HG03571 (cell line): ENCODE data around the gene ADGRF1.
"Not testable (repeated sequence)": the region's sequence is repeated elsewhere in the genome, so short reads cannot be mapped to it uniquely, and the experiment has no call there.

Experiments
- ATAC-seq: cut with Tn5 transposase; IDR thresholded peaks from one replicate; pipeline ENCODE4 v1.9.1; 2021; ENCODE audit not compliant: unreplicated experiment

ADGRF1 gene

DNA sequence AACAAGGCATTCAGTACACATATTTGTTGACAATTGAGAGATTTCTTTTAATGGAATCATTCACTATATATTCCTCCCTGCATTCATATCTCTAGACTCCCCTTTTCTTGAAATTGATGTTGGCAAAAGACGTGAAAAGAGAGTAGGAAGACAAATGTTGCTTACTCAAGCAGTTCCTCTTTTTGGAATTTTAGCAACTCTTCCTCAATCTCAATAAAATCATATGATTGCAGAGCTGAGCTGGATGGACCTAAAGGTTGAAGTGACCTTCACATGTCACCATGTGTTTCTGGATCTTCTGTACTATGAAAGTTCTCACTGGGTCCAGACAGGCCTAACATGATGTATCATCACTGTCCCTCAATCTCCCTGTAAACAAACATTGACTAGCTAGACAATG is 18.6 kb downstream of the ADGRF1 start:
- ATAC-seq = no peak

DNA sequence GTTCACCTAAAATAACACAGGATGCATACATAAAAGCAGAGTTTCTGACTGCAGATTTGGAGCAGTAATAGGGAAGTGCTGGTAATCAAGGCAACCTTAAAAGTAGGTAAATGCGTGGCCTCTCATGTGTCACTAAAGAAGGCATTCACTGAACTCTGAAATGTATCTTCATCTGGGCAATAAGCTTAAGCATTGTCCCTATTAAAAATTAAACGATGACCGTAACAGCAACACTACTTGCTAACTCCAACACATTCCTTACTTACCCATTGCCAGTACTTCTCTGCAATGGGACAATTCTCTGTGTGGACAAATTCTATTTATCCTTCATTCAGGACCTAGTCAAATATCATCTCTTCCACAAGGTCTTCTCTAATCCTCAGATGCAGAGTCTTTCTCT is 19.9 kb downstream of the ADGRF1 start:
- ATAC-seq = no peak

DNA sequence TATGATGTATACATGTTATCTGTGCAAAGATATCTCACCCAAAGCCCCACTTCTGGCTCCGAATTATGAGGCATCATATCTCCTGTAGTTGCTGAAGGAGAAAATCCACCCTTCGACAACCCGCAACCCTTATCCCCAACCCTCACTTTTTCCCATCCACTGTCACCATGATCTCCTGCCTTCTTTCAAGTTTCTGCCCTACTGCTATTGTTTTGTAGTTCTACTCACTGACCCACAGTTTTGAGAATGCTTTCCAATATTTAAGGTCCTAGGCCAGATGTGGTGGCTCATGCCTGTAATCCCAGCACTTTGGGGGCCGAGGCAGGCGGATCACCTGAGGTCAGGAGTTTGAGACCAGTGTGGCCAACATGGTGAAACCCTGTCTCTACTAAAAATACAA is 22.2 kb downstream of the ADGRF1 start:
- ATAC-seq = no peak

DNA sequence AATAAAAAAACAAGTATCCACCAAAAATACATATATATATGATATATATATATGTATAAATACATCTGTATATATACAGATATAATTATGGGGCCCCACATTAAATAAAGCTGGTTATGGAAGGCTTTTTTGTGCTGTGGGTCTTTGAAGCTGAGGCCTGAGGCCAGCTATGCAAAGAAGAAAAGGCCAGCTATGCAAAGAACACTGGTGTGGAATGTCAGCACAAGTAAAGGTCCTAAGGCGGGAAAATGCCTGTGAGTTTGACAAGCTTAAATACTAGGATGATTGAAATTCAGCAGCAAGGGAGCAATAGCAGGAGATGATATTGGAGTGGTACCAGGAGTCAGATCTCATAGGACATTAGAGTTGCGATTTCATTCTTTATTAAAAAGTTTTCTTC is 25.2 kb downstream of the ADGRF1 start:
- no peak for ATAC-seq

DNA sequence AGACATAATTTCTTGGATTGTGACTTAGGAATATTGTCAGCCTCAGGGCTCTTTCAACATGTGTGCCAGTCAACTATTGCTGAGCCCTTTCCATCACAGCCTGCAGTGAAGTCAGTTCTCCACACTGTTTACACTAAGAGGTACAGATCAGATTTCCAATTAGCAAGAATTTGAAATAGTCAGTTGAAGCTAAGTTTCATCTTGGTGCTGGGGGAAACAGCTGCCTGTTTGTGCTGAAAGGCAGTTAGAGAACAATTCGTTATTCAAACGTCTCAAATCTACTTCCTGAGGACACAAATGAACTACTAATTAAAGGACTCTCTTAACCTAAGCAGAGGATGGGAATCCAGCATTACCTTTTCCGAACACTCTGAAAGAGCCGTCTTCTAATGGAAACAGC is 25.9 kb downstream of the ADGRF1 start:
- no peak for ATAC-seq

DNA sequence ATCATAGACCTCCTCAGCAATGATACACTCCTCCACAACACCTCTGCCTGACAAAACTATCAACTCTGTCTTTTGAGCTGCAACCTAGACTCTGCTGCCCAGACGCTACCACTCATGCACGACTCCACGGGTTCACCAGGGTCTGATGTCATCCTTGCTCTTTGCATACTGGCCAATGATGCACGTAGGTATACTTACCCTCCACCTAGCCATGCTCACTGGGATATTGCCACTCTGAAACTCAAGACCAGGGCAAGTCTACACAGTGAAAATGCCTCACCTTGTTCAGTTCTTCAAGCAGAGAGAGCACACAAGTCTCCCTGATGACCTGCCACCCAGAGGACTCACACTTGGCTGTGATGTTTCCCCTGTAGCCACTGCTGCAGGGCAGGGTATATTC is 27.7 kb downstream of the ADGRF1 start:
- no peak for ATAC-seq

DNA sequence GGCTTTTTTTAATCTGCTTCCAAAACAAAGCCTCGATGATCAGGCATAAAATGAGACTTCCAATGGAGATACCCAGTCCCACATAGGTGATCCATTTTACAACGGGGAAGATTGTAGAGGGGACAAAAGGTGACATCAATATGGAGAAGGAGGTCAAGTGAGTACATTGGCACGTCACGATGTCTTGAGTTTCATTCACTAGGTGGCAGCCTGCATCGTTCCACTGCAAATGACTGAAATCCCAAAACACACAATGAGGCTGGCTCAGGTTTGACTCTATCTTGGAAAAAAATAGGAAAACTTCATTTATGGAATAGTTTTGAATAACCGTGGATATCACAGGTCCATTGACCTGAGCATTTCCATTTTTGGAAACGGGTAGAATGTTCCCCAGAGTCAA is 32.5 kb downstream of the ADGRF1 start:
- ATAC-seq = no peak

DNA sequence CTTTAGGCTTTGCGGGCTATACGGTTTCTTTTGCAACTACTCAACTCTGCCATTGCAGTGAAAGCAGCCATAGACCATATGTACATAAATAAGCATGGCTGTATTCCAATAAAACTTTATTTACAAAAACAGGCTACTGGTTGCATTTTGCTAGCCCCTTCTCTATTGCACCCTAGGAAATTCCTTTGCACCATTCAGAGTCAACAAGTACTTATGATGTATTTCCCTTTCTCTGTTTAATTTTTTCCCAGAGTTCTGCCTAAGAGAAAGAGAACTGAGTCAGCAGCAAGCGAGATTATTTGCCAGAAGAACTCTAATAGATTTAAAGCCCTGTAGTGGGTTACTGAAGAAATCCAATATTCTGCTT is 33.8 kb downstream of the ADGRF1 start:
- no peak for ATAC-seq

DNA sequence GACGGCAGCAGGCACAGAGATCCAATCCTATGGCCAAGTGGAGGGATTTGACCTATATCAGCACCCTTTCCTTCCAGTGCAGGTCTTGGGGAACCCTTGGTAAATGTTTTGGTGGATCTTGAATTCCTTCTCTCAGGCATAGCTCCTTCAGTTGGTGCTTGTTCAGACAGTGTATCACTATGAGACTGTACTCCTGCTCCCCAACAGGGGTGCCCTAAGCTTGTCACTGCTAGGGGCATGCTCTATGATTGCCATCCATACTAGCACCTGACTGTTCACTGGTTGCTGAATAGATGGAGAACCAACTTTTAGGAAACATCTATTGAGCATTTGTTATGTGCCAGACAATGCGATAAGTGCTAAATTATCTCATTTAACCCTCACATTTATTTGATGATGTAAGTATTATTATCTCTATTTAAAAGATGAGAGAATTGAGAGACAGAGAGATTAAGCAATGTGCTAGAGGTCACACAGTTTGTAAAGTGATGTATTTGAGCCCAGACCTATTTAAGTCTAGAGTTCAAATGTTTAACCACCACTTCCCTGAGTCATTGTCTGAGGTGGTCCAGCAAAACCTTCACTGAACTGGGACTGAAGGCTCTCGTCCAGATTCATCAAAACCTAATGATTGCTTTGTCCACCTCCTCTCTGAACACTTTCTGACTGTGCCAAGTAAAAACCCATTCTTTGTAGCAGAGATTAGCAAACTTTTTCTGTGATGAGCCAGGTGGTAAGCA is 34.3 kb downstream of the ADGRF1 start:
- ATAC-seq = no peak

DNA sequence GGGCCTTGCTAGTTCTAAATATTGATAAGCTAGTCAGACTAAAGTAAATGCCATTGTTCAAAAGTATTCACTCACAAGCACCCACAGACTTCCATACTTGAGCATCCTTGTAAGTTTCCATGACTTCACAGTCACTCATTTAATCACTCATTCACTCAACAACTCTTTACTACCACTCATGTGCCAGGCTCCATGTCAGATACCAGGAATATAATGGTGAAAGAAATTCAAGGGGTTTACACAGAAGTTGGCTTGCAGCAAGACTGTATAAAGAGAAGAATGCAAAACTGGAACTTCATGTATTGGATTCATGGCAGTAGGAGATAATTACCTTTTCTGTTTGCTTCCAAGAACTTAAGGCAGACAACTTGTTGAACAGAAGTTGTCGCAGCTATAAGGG is 36.6 kb downstream of the ADGRF1 start:
- no peak for ATAC-seq

DNA sequence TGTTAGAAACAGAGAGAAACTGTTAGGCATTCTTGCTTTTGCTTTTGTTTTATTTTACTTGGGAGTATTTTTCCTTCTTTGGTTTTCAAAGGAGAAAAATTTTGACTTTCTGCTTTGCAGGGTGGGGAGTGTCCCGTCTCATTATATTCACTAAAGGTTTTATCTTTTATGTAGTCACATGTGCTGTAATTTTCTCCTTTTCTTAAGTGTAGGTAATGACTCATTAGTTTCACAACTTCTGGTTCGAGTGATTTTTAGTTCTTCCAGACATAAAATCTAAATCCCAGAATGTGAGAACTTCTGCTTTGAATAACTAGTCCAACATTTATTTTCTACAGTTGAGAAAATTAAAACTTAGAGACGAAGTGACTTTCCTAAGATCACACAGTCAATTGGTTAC is 37.7 kb downstream of the ADGRF1 start:
- no peak for ATAC-seq

DNA sequence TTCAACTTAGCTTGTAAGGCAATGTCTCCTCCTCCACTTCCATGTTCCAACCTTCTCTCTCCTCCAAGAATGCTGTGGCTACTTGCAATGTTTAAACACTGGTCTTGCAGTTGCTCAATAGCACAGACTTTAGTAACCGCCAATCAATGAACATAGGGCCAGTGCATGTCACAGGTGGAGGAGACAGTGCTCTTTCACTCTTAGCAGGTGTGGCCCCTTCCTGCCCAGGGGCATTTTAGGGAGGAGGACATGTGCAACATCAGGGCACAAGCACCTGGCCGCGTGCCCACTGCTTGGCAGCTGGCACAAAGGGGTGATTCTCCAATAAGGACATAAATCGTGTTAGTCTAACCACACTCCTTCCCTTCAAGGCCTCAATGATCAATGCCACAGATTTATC is 41.3 kb downstream of the ADGRF1 start:
- ATAC-seq = no peak

DNA sequence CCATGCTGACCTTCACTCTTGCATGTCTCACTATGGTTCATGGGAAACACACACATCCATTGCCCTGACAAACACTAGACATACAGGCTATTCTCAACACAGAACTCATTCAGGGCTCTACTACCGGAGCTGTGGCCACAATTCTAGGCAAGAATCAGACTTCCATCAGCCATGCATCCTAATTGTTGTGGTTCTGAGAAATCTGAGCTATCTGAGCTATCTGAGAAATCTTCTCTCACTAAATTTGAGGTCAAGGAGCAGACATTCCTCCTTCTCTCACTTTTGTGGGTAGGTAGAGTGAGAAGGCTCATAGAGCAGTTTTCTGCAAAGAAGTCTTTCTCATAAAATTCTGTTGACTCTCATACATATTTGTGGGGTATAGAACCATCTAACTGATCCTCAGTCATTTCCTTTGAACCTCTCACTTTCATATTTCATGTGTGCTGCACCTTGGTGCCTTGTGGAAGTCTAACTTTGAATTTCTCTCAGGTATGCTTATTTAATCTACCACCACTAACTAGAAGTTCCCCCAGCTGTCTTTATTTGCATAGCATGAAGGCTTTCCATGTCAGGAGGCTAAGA is 43.6 kb downstream of the ADGRF1 start:
- no peak for ATAC-seq

DNA sequence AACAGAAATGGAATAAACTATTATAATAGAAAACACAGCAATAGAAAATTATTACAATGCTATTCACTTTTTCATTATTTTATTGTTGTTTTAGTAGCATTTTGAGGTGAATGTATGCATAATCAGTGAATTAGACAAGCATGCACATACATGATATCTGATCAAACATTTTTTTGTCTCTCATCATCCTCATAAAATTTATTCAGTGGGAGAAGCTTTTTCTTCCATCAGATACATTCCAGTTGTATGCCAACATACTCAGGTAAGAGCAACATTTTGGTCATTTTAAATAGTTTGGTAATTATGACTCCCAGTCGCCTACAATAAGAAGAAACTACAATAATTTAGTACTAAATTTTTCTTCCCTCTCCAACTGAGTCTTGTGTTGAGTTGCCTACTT is 44.5 kb downstream of the ADGRF1 start:
- ATAC-seq = no peak

DNA sequence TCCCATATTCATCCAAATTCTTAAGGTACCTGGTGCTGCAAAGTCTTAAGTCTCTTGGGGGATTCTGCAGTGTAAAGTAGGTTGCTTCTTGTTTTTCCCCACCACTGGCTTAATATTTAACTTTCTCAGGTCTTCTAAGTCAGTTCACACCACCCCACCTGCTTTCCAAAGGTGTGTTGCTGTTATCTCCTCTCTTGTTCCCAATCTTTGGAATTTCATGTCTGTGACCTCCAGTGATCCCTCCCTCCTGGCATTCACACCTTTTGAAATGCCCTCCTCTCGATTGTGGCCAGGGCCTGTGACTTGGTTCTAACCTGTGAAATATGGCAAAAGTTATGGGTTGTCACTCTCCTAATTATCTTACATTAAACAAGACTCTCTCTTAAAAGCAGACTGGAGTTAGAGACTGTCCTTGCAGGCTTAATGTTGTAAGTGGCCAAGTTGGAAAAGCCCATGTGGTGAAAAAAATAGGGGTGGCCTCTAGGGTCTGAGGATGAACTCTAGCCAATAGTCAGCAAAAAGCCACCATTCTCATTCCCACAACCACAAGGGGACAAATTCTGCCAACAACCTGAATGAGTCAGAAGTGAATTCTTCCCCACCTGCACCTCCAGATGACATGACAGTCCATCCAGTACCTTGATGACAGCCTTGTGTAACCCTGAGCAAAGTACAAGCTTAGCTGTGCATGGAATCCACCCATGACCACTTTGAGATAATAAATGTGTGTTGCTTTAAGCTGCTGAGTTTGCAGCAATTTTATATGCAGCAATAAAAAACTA is 45.1 kb downstream of the ADGRF1 start:
- ATAC-seq = no peak

DNA sequence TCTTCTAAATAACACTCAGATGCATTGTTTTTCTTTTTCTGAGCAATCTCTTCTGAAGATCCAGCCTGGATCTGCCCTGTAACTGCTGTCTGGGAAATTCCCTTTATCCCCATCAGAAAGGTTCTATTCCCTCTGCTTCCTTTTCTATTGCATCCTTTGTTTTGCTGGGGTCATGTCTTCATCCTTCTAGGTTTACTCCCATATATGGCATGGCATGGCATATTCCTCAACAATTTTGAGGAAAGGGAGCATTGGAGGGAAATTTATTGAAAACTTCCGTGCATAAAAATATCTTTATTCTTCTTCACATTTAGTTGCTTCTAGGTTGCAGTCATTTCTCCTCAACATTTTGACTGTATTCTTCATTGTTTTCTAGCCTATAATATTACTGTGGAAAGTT is 47.2 kb downstream of the ADGRF1 start:
- ATAC-seq = no peak

DNA sequence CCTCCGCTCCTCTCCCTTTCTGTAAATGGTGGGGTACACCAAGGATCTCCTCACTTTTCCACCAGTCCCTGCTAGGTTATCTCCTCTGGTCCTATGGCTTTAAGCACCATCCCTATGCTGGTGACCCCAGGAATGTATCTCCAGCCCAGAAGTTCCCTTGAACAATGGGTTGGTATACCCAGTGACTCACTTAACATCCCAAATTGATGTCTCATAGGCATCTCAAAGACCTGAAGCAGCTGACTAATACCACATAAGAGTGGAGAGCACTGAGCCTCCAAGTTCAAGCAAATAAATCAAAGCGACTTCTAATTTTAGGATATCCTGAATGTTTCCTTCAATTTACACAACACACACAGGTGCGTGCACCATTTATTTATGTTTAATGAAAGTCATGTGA is 48.3 kb downstream of the ADGRF1 start:
- no peak for ATAC-seq

DNA sequence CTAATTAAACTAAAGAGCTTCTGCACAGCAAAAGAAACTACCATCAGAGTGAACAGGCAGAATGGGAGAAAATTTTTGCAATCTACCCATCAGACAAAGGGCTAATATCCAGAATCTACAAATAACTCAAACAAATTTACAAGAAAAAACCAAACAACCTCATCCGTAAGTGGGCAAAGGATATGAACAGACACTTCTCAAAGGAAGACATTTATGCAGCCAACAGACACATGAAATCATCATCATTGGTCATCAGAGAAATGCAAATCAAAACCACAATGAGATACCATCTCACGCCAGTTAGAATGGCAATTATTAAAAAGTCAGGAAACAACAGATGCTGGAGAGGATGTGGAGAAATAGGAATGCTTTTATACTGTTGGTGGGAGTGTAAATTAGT is 49.7 kb downstream of the ADGRF1 start:
- ATAC-seq = not testable (repeated sequence)

DNA sequence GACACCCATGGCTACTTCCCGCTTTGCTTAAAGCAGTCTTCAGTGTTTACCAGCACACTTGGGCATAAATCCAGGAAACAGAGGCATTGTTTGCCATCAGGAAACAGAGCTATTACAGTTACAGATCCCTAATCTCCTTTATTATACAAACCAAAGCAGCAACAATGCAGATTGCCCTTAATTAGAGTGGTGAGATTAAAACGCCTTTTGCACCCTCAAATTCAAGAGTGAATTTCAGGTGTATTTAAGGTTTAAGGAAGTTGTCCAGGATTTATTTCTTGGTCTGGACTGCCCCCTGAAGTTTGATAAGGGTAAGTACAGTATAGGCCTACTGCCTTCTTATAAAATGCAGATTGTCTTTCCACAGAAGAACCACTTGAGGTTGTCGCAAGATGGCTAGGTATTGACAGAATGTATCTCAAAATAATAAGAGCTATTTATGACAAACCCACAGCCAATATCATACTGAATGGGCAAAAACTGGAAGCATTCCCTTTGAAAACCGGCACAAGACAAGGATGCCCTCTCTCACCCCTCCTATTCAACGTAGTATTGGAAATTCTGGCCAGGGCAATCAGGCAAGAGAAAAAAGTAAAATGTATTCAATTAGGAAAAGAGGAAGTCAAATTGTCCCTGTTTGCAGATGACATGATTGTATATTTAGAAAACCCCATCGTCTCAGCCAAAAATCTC is 51.2 kb downstream of the ADGRF1 start:
- ATAC-seq = not testable (repeated sequence)

DNA sequence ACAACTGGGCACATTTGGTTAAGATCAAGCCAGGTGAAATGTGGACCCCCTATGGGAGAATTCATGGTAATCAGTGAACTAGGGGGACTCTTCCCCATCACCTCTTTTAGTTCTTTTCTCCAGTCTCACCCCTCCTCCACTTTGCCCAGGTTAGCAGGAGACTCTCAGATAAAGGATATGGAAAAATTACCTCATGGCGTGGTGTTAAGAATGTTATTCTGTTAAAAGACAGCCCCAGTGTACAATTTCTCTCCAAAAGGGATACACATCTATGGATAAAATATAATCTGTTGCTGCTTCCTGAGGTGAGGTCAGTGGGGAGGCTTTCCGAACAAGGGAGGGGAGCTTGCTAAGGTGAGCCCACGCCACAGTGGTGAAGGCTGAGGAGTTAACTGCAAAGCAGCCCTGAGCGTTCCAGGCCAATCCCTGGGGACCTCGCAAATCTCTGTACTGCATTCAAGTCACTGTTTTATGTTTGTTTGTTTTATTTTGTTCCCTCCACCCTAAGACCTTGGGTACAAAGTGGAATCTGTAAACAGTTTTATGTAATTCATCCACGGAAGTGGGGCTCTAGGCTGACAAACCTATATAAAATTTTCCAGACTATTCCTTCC is 52.0 kb downstream of the ADGRF1 start:
- no peak for ATAC-seq

DNA sequence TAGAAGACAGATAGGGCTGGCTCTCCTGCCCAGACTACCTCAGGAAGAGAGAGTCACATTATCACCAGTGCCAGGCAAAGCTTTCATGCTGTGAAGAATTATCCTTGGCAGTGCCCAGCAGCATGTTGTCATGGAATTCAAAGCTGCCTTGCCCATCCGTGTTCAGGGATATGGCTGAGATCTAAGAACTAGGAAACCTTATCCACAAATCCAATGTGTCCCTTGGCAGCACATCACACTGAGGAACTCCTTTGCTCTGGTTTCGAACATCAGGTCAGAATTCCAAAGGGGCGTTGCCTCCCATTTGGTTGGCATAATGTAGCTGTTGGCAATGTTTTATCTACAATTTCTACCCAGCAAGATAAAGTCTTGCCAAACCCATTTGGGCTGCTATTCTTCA is 52.7 kb downstream of the ADGRF1 start:
- ATAC-seq = no peak
